K562 (cell line): ENCODE measurements around the gene ZNF546. TPM values are rescaled to one million over a fixed set of nuclear protein-coding genes. Genes with fewer than 3 reads are reported as not detected.

Experiments
- ATF3 ChIP-seq, 2 experiments: fragments of 450-650 bp in 1 of 2; sonication (generic) in 1 of 2; formaldehyde crosslinking in 1 of 2; IDR thresholded peaks in 1 of 2; conservative IDR thresholded peaks in 1 of 2; 2 replicates each; pipeline versions ENCODE4 v1.6.1 to v1.8.1; 2016 to 2023; ENCODE audit warnings: mild to moderate bottlenecking in 2 of 2, moderate library complexity in 2 of 2, inconsistent platforms in 1 of 2, missing genetic modification reagents in 1 of 2
- BCL6 ChIP-seq: fragments of 250-450 bp; sonication (Bioruptor Pico); IDR thresholded peaks from 2 replicates; pipeline ENCODE4 v1.4.0; 2020
- CREB1 ChIP-seq, 2 experiments: sonication (generic) in 1 of 2; formaldehyde crosslinking in 1 of 2; IDR thresholded peaks; 2 replicates each; pipeline versions ENCODE4 v1.6.1 to v1.8.0; 2012 to 2022; ENCODE audit warnings: inconsistent platforms in 1 of 2, mild to moderate bottlenecking in 1 of 2, missing genetic modification reagents in 1 of 2, moderate library complexity in 1 of 2
- DPF2 ChIP-seq: fragments of 450-650 bp; IDR thresholded peaks from 2 replicates; pipeline ENCODE4 v1.6.1; 2016
- ESRRA ChIP-seq: fragments of 450-650 bp; IDR thresholded peaks from 2 replicates; pipeline ENCODE4 v1.6.1; 2014; ENCODE audit warnings: low read depth, mild to moderate bottlenecking, moderate library complexity, borderline replicate concordance
- HES1 ChIP-seq: fragments of 450-650 bp; IDR thresholded peaks from 2 replicates; pipeline ENCODE4 v1.6.1; 2016; ENCODE audit warnings: low read depth, mild to moderate bottlenecking, moderate library complexity
- KDM1A ChIP-seq, 2 experiments: fragments of 450-650 bp; IDR thresholded peaks; 2 replicates each; pipeline ENCODE4 v1.6.1; 2016; ENCODE audit warnings: mild to moderate bottlenecking in 2 of 2
- MIER1 ChIP-seq: fragments of 450-650 bp; IDR thresholded peaks from 2 replicates; pipeline ENCODE4 v1.6.1; 2016; ENCODE audit warnings: antibody characterized with exemption, mild to moderate bottlenecking, low read depth
- NKRF ChIP-seq: fragments of 450-650 bp; IDR thresholded peaks from 2 replicates; pipeline ENCODE4 v1.6.1; 2016; ENCODE audit warnings: borderline replicate concordance
- PHF21A ChIP-seq: fragments of 450-650 bp; IDR thresholded peaks from 2 replicates; pipeline ENCODE4 v1.6.1; 2017; ENCODE audit warnings: low read depth, borderline replicate concordance
- RBM34 ChIP-seq: fragments of 200-400 bp; formaldehyde crosslinking; IDR thresholded peaks from 2 replicates; pipeline ENCODE4 v1.6.1; 2018; ENCODE audit warnings: low read length, borderline replicate concordance; ENCODE audit not compliant: insufficient read depth
- RCOR1 ChIP-seq, 2 experiments: IDR thresholded peaks; 2 replicates each; pipeline ENCODE4 v1.6.1; 2012; ENCODE audit warnings: low read depth in 2 of 2, low read length in 2 of 2, borderline replicate concordance in 1 of 2, improper control_type of control experiment in 1 of 2
- TAF7 ChIP-seq: fragments of 450-650 bp; IDR thresholded peaks from 2 replicates; pipeline ENCODE4 v1.6.1; 2016; ENCODE audit warnings: missing genetic modification characterization, missing compliant biosample characterization
- VEZF1 ChIP-seq: fragments of 200-800 bp; sonication (Bioruptor generic); IDR thresholded peaks from 2 replicates; pipeline ENCODE4 v1.6.1; 2017; ENCODE audit warnings: missing genetic modification characterization, missing compliant biosample characterization
- ZNF165 ChIP-seq: fragments of 250-450 bp; sonication (Bioruptor Pico); IDR thresholded peaks from 2 replicates; pipeline ENCODE4 v1.4.0; 2020; ENCODE audit warnings: borderline replicate concordance
- polyA plus RNA-seq, 8 experiments: library from polyadenylated mRNA; depleted of rRNA in 4 of 8; stranded (reverse) in 5 of 8; unstranded in 3 of 8; fragments of >200 nt; fragmentation: Nextera tagmentation in 2 of 8; fragmentation: Illumina TruSeq in 1 of 8; extraction: Ambion mirVana in 2 of 8; extraction: Trizol in 1 of 8; gene quantifications; 2 replicates each; pipeline versions ENCODE4 v1.2.1 to v1.2.3, GENCODE V29; 2011 to 2014; ENCODE audit warnings: inconsistent platforms in 1 of 8, missing spikeins in 1 of 8
- total RNA-seq, 7 experiments: library from RNA; depleted of rRNA in 6 of 7; stranded (reverse); fragments of >200 nt in 6 of 7; fragmentation: Illumina TruSeq in 2 of 7; extraction: Trizol in 2 of 7; gene quantifications; 2 replicates each; pipeline versions ENCODE4 v1.2.1 to v1.2.3, GENCODE V29; 2011 to 2021; ENCODE audit warnings: low replicate concordance in 1 of 7
- TF ChIP-seq, protein P1 (sequence below): fragments of 450-650 bp; formaldehyde crosslinking; IDR thresholded peaks from 2 replicates; pipeline ENCODE4 v1.4.0; 2020; ENCODE audit warnings: mild to moderate bottlenecking, moderate library complexity

The ZNF546 gene
- total and polyA plus RNA-seq, 9 of the 15 experiments (the other 6 are each of a cell fraction or from before 2014, with no cell fraction given), result 0.73 to 5.1 (median 2.2) TPM

GRCh38 chr19:39996218-39996810 lies 546 bp upstream of the ZNF546 start (continued):
- TF ChIP-seq, protein P1, sequence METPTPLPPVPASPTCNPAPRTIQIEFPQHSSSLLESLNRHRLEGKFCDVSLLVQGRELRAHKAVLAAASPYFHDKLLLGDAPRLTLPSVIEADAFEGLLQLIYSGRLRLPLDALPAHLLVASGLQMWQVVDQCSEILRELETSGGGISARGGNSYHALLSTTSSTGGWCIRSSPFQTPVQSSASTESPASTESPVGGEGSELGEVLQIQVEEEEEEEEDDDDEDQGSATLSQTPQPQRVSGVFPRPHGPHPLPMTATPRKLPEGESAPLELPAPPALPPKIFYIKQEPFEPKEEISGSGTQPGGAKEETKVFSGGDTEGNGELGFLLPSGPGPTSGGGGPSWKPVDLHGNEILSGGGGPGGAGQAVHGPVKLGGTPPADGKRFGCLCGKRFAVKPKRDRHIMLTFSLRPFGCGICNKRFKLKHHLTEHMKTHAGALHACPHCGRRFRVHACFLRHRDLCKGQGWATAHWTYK (CRISPR knock-in tag), result peak; percentile 18; the same call in 1 of the 2 replicates
- peak; percentile 36; the same call in 1 of the 2 replicates for TF ChIP-seq DPF2
- peak; percentile 87; the same call in 1 of the 2 replicates for TF ChIP-seq PHF21A
- TF ChIP-seq RBM34, result no peak
- 0 out of 2 replicates have a peak, but pooled peaks have one; percentile 11 for TF ChIP-seq HES1
- no peak for TF ChIP-seq ZNF165 (CRISPR knock-in tag)
- peak; percentile 60; the same call in 1 of the 2 replicates for TF ChIP-seq MIER1
- TF ChIP-seq ATF3 (IDR thresholded peaks at IDR 0.05), result 0 out of 2 replicates have a peak, but pooled peaks have one; percentile 16
- TF ChIP-seq ATF3 (CRISPR knock-in tag; conservative IDR thresholded peaks at IDR 0.05), result no peak
- peak; percentile 55 for TF ChIP-seq CREB1 (IDR thresholded peaks at IDR 0.05)
- no peak; the same call in 1 of the 2 replicates for TF ChIP-seq CREB1 (CRISPR knock-in tag; IDR thresholded peaks at IDR 0.05)
- peak; percentile 6 to 46; a peak in 1 of 4 replicates for TF ChIP-seq RCOR1 (IDR thresholded peaks at IDR 0.05; ENCODE audit: borderline replicate concordance in 1 of 2, low read depth in 2 of 2, low read length in 2 of 2)
- 0 out of 2 replicates have a peak, but pooled peaks have one; percentile 61 for TF ChIP-seq NKRF
- TF ChIP-seq TAF7 (tag), result peak; percentile 39; the same call in 1 of the 2 replicates
- peak; percentile 10; the same call in 1 of the 2 replicates for TF ChIP-seq VEZF1
- TF ChIP-seq KDM1A (IDR thresholded peaks at IDR 0.05), result peak; percentile 92 to 95
- 0 out of 2 replicates have a peak, but pooled peaks have one; percentile 10 for TF ChIP-seq ESRRA
- no peak for TF ChIP-seq BCL6 (CRISPR knock-in tag)
